Measurements from ENCODE around the gene CCDC92B.
"Not testable (repeated sequence)": the region's sequence is repeated elsewhere in the genome, so short reads cannot be mapped to it uniquely, and the experiment has no call there.

The CCDC92B gene

DNA sequence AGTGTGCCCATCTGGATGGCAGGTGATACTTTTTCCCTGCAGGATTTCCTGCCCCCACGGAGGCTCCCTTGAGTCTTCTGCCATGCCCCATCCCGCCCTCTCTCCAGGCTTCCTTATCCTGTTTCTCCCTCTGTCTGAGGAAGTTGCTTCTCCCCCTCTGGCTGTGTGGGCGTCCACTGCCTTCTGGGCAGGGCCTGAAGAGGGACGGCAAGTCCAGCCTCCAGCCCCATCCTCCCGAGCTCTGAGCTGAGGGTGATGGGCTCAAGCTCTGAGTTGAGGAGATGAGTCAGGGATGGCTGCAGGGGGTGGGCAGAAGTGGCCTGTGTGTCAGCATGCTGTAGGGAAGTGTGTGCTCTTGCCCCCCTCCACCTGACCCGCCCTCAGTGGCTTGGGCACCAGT lies 32.6 kb upstream of the CCDC92B start:
- Histone ChIP-seq H3K79me1 (ENCODE audit: low read depth, low read length) (no peaks in the 10 kb centered on the region), H4K91ac (ENCODE audit: low read depth, low read length, poor library complexity) (no peak overlapping the region), H3K9me3 (replicated peaks in 1 of 2; ENCODE audit: control insufficient read depth in 2 of 2, insufficient read depth in 1 of 2, low read depth in 1 of 2, low read length in 2 of 2) (no peaks in the 10 kb centered on the region), H2AK5ac (ENCODE audit: low read depth, low read length) (peak overlapping the region; percentile 86), H3K4me2 (ENCODE audit: insufficient read depth, low read length, poor library complexity, severe bottlenecking) (no peak overlapping the region), H2BK5ac (ENCODE audit: low read length) (no peak overlapping the region), H3K9ac (ENCODE audit: low read depth, low read length, poor library complexity) (peak overlapping the region; percentile 72), H3K23ac (ENCODE audit: low read depth, low read length, poor library complexity) (no peak overlapping the region), H2BK15ac (ENCODE audit: low read length) (no peak overlapping the region), H3K4ac (ENCODE audit: low read length) (no peak overlapping the region), H3K4me3 (ENCODE audit: low read length in 2 of 2) (no peak overlapping the region), H3K27me3 (ENCODE audit: control insufficient read depth in 3 of 3, insufficient read depth in 3 of 3, low read depth in 1 of 3, low read length in 3 of 3) (peaks cover 0 to 24% (median 0%) of the 10 kb centered on the region in 3 experiments), H2BK120ac (ENCODE audit: low read depth, low read length) (no peak overlapping the region), H3K27ac (replicated peaks; ENCODE audit: low read length) (no peak overlapping the region), H4K8ac (ENCODE audit: low read depth, low read length) (peak overlapping the region; percentile 87), H3K18ac (ENCODE audit: low read length) (peak overlapping the region; percentile 79), H2AFZ (ENCODE audit: low read length) (no peak overlapping the region), H2BK12ac (ENCODE audit: low read length) (no peak overlapping the region), H3K4me1 (ENCODE audit: control insufficient read depth in 2 of 2, insufficient read depth in 1 of 2, low read depth in 1 of 2, low read length in 2 of 2) (peaks cover 0 to 4% of the 10 kb centered on the region in 2 donors), H3K36me3 (replicated peaks in 1 of 2; ENCODE audit: control insufficient read depth in 2 of 2, insufficient read depth in 2 of 2, low read length in 2 of 2) (no peaks in the 10 kb centered on the region), H3K14ac (ENCODE audit: low read length) (peak overlapping the region; percentile 73)
- no peak for DNase-seq (ENCODE audit: low spot score)
- WGBS, 2 donors (ENCODE audit: extremely low coverage in 2 of 2, insufficient read length in 2 of 2, insufficient replicate concordance in 1 of 2), result no CpG with 5 or more reads among the region's 6 CpGs

DNA sequence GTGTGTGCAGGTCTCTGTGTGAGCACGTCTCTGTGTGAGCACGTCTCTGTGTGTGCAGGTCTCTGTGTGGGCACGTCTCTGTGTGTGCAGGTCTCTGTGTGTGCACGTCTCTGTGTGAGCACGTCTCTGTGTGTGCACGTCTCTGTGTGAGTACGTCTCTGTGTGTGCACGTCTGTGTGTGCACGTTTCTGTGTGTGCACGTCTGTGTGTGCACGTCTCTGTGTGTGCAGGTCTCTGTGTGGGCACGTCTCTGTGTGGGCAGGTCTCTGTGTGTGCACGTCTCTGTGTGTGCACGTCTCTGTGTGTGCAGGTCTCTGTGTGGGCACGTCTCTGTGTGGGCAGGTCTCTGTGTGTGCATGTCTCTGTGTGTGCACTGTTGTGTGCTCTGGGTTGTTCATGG lies 32.1 kb upstream of the CCDC92B start:
- not testable (repeated sequence) for H3K4ac ChIP-seq (ENCODE audit: low read length); DNase-seq (ENCODE audit: low spot score); H2AFZ ChIP-seq (ENCODE audit: low read length); H3K36me3 ChIP-seq (replicated peaks in 1 of 2; ENCODE audit: control insufficient read depth in 2 of 2, insufficient read depth in 2 of 2, low read length in 2 of 2); H2BK15ac ChIP-seq (ENCODE audit: low read length); H3K79me1 ChIP-seq (ENCODE audit: low read depth, low read length); H2AK5ac ChIP-seq (ENCODE audit: low read depth, low read length); H4K91ac ChIP-seq (ENCODE audit: low read depth, low read length, poor library complexity); H2BK5ac ChIP-seq (ENCODE audit: low read length); H3K4me2 ChIP-seq (ENCODE audit: insufficient read depth, low read length, poor library complexity, severe bottlenecking); H3K23ac ChIP-seq (ENCODE audit: low read depth, low read length, poor library complexity); H3K4me1 ChIP-seq (ENCODE audit: control insufficient read depth in 2 of 2, insufficient read depth in 1 of 2, low read depth in 1 of 2, low read length in 2 of 2); H2BK12ac ChIP-seq (ENCODE audit: low read length); H3K27ac ChIP-seq (replicated peaks; ENCODE audit: low read length); H3K9me3 ChIP-seq (replicated peaks in 1 of 2; ENCODE audit: control insufficient read depth in 2 of 2, insufficient read depth in 1 of 2, low read depth in 1 of 2, low read length in 2 of 2); H3K9ac ChIP-seq (ENCODE audit: low read depth, low read length, poor library complexity); H2BK120ac ChIP-seq (ENCODE audit: low read depth, low read length)
- peak overlapping the region; percentile 73 for H3K14ac ChIP-seq (ENCODE audit: low read length)
- peak overlapping the region in 1 of 2 donors; percentile 43 for H3K4me3 ChIP-seq (ENCODE audit: low read length in 2 of 2)
- peak overlapping the region; percentile 6 for H3K18ac ChIP-seq (ENCODE audit: low read length)
- H3K27me3 ChIP-seq (ENCODE audit: control insufficient read depth in 3 of 3, insufficient read depth in 3 of 3, low read depth in 1 of 3, low read length in 3 of 3), result peaks cover 0 to 27% (median 0%) of the 10 kb centered on the region in 3 experiments
- peak overlapping the region; percentile 87 for H4K8ac ChIP-seq (ENCODE audit: low read depth, low read length)
- no CpG with 5 or more reads among the region's 15 CpGs for WGBS, 2 donors (ENCODE audit: extremely low coverage in 2 of 2, insufficient read length in 2 of 2, insufficient replicate concordance in 1 of 2)

DNA sequence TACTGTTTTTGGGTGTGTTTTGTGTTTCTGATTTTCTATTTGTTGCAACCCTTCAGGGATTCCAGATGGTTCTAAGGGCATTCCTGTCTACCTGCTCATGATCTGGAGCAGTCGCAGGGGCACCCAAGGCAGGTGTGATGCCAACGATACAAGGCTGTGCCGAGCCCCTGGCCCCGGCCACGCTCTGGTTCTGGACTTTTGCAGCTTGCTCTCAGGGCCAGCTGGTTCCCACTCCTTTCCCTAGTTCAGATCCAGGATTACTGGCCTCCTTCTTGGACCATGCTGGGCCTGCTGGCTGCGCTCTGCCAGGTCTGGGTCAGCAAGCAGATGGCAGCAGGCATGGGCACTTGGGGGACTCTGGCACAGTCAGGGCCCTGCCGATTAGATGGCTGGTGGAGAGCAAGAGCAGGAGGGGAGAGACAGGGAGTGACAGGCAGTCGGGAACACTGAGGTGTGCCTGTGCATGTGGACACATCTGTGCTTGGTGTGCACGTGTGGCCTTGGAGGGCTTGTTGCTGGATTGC lies 31.5 kb upstream of the CCDC92B start:
- Histone ChIP-seq H3K4ac (ENCODE audit: low read length) (no peak overlapping the region), H2BK120ac (ENCODE audit: low read depth, low read length) (no peak overlapping the region), H3K4me1 (ENCODE audit: control insufficient read depth in 2 of 2, insufficient read depth in 1 of 2, low read depth in 1 of 2, low read length in 2 of 2) (peaks cover 3 to 4% of the 10 kb centered on the region in 2 donors), H2BK15ac (ENCODE audit: low read length) (no peak overlapping the region), H3K27me3 (ENCODE audit: control insufficient read depth in 3 of 3, insufficient read depth in 3 of 3, low read depth in 1 of 3, low read length in 3 of 3) (peaks cover 0 to 30% (median 0%) of the 10 kb centered on the region in 3 experiments), H3K4me2 (ENCODE audit: insufficient read depth, low read length, poor library complexity, severe bottlenecking) (no peak overlapping the region), H3K9me3 (replicated peaks in 1 of 2; ENCODE audit: control insufficient read depth in 2 of 2, insufficient read depth in 1 of 2, low read depth in 1 of 2, low read length in 2 of 2) (no peaks in the 10 kb centered on the region), H3K4me3 (ENCODE audit: low read length in 2 of 2) (peak overlapping the region in 1 of 2 donors; percentile 56), H2AK5ac (ENCODE audit: low read depth, low read length) (no peak overlapping the region), H3K79me1 (ENCODE audit: low read depth, low read length) (no peaks in the 10 kb centered on the region), H3K23ac (ENCODE audit: low read depth, low read length, poor library complexity) (peak overlapping the region; percentile 22), H2BK12ac (ENCODE audit: low read length) (no peak overlapping the region), H3K27ac (replicated peaks; ENCODE audit: low read length) (no peak overlapping the region), H4K91ac (ENCODE audit: low read depth, low read length, poor library complexity) (no peak overlapping the region), H3K18ac (ENCODE audit: low read length) (peak overlapping the region; percentile 62), H3K9ac (ENCODE audit: low read depth, low read length, poor library complexity) (peak overlapping the region; percentile 36), H2BK5ac (ENCODE audit: low read length) (no peak overlapping the region), H4K8ac (ENCODE audit: low read depth, low read length) (no peak overlapping the region), H3K14ac (ENCODE audit: low read length) (peak overlapping the region; percentile 66), H3K36me3 (replicated peaks in 1 of 2; ENCODE audit: control insufficient read depth in 2 of 2, insufficient read depth in 2 of 2, low read length in 2 of 2) (no peaks in the 10 kb centered on the region), H2AFZ (ENCODE audit: low read length) (no peak overlapping the region)
- no peak for DNase-seq (ENCODE audit: low spot score)
- no CpG with 5 or more reads among the region's 9 CpGs for WGBS, 2 donors (ENCODE audit: extremely low coverage in 2 of 2, insufficient read length in 2 of 2, insufficient replicate concordance in 1 of 2)

DNA sequence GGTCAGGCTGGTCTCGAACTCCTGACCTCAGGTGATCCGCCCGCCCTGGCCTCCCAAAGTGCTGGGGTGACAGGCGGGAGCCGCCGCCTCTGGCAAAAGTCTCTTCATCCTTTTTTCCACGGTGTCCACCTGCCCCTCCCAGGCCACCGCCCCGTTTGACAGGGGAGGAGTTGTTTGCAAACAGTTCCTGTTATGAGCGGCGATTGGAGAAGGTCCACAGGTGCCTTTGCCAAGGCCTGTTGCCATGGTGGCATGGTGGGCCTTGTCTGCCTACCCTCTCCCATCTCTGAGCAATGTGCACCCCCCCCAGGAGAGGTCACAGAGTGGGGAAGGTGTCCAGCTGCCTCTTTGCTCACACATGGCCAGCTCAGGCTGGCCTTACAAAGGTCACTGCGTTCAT lies 30.8 kb upstream of the CCDC92B start:
- Histone ChIP-seq H3K4ac (ENCODE audit: low read length) (no peak overlapping the region), H3K18ac (ENCODE audit: low read length) (no peak overlapping the region), H2BK12ac (ENCODE audit: low read length) (no peak overlapping the region), H2BK120ac (ENCODE audit: low read depth, low read length) (no peak overlapping the region), H2AK5ac (ENCODE audit: low read depth, low read length) (peak overlapping the region; percentile 43), H3K27me3 (ENCODE audit: control insufficient read depth in 3 of 3, insufficient read depth in 3 of 3, low read depth in 1 of 3, low read length in 3 of 3) (peaks cover 0 to 37% (median 2%) of the 10 kb centered on the region in 3 experiments), H4K91ac (ENCODE audit: low read depth, low read length, poor library complexity) (no peak overlapping the region), H3K79me1 (ENCODE audit: low read depth, low read length) (no peaks in the 10 kb centered on the region), H3K4me3 (ENCODE audit: low read length in 2 of 2) (no peak overlapping the region), H2BK15ac (ENCODE audit: low read length) (no peak overlapping the region), H3K4me1 (ENCODE audit: control insufficient read depth in 2 of 2, insufficient read depth in 1 of 2, low read depth in 1 of 2, low read length in 2 of 2) (peaks cover 3 to 4% of the 10 kb centered on the region in 2 donors), H3K27ac (replicated peaks; ENCODE audit: low read length) (no peak overlapping the region), H3K9me3 (replicated peaks in 1 of 2; ENCODE audit: control insufficient read depth in 2 of 2, insufficient read depth in 1 of 2, low read depth in 1 of 2, low read length in 2 of 2) (no peaks in the 10 kb centered on the region), H2AFZ (ENCODE audit: low read length) (no peak overlapping the region), H3K23ac (ENCODE audit: low read depth, low read length, poor library complexity) (no peak overlapping the region), H3K9ac (ENCODE audit: low read depth, low read length, poor library complexity) (no peak overlapping the region), H3K36me3 (replicated peaks in 1 of 2; ENCODE audit: control insufficient read depth in 2 of 2, insufficient read depth in 2 of 2, low read length in 2 of 2) (no peaks in the 10 kb centered on the region), H3K4me2 (ENCODE audit: insufficient read depth, low read length, poor library complexity, severe bottlenecking) (no peak overlapping the region), H2BK5ac (ENCODE audit: low read length) (no peak overlapping the region), H3K14ac (ENCODE audit: low read length) (no peak overlapping the region), H4K8ac (ENCODE audit: low read depth, low read length) (no peak overlapping the region)
- no CpG with 5 or more reads among the region's 12 CpGs for WGBS, 2 donors (ENCODE audit: extremely low coverage in 2 of 2, insufficient read length in 2 of 2, insufficient replicate concordance in 1 of 2)
- DNase-seq (ENCODE audit: low spot score), result no peak

Data from neuronal stem cell (in vitro differentiated cells).